Psoas muscle (tissue), 8 donors: Measurements from ENCODE around the gene GSTA3. TPM values are rescaled to one million over a fixed set of nuclear protein-coding genes. Genes with fewer than 3 reads are reported as not detected.

ENCODE experiments used
- ATAC-seq, 4 donors: fragments of 200-7000 bp; cut with Tn5 transposase; one replicate each; pipeline ENCODE4 v1.9.1; 2020; ENCODE audit warnings: moderate library complexity in 3 of 4, mild to moderate bottlenecking in 2 of 4
- DNase-seq, 2 donors: peaks; one replicate each; pipeline ENCODE4 v3.0.0-alpha.2; 2020
- H3K27ac ChIP-seq: fragments of 200-600 bp; one replicate; pipeline ENCODE4 v1.8.0; 2022
- H3K27me3 ChIP-seq, 3 donors: fragments of 200-600 bp in 1 of 3; one replicate each; pipeline versions ENCODE4 v1.6.1 to v1.8.0; 2013 to 2022; ENCODE audit warnings: low read length in 2 of 3, mild to moderate bottlenecking in 2 of 3, moderate library complexity in 1 of 3; ENCODE audit not compliant: insufficient read depth in 3 of 3
- H3K36me3 ChIP-seq, 2 donors: fragments of 200-600 bp in 1 of 2; one replicate each; pipeline versions ENCODE4 v1.6.1 to v1.8.0; 2013 to 2022; ENCODE audit warnings: low read depth in 1 of 2, mild to moderate bottlenecking in 1 of 2, moderate library complexity in 1 of 2; ENCODE audit not compliant: insufficient read depth in 1 of 2
- H3K4me1 ChIP-seq: fragments of 200-600 bp; one replicate; pipeline ENCODE4 v1.8.0; 2022
- H3K4me3 ChIP-seq: fragments of 200-600 bp; one replicate; pipeline ENCODE4 v1.8.0; 2022; ENCODE audit warnings: mild to moderate bottlenecking
- H3K9me3 ChIP-seq: fragments of 200-600 bp; one replicate; pipeline ENCODE4 v1.8.0; 2022
- CTCF ChIP-seq: fragments of 200-600 bp; IDR thresholded peaks from one replicate; pipeline ENCODE4 v1.8.0; 2022; ENCODE audit warnings: antibody characterized with exemption
- WGBS, 3 donors: extraction: QIAGEN DNeasy Blood & Tissue Kit; methylation state at CpG; one replicate each; pipeline versions ENCODE4 v1.1.6 to v1.1.7; 2013; 5-methylcytosine and 5-hydroxymethylcytosine counted together
- intact Hi-C, 2 donors: fragments of 100-400 bp; cut with DNase I; formaldehyde crosslinking; loops; one replicate each; pipeline versions ENCODE4 v1.11.0 to v1.14.2; 2022
- polyA plus RNA-seq, 3 donors: library from polyadenylated mRNA; stranded (reverse); fragments of 200-250 nt; gene quantifications; one replicate each; pipeline ENCODE4 v1.2.3, GENCODE V29; 2013
- total RNA-seq, 4 donors: library from RNA; stranded (reverse); fragmentation: NEBNext Ultra II Directional in 2 of 4; extraction: Animal tissue kit (Norgen Biotek cat#: 25700) in 2 of 4; gene quantifications; one replicate each; pipeline versions ENCODE4 v1.2.1 to v1.2.4, GENCODE V29; 2021 to 2023
- donor health status: healthy with polysubstance abuse.
- donor health status: DM: no; HTN: no; CAD: no; lungs with moderate emphysema.
- donor health status: Bipolar disorder and iron deficiency.
- donor health status: healthy.
- donor health status: DM: yes; HTN: yes; CAD: no.
- donor health status: DM: no; HTN: no; CAD: no.
- donor health status: DM: no; HTN: no; CAD: no.
- donor health status: DM: yes; HTN: yes; CAD: no.

Gene GSTA3
- total and polyA plus RNA-seq, 7 donors: not detected

DNA sequence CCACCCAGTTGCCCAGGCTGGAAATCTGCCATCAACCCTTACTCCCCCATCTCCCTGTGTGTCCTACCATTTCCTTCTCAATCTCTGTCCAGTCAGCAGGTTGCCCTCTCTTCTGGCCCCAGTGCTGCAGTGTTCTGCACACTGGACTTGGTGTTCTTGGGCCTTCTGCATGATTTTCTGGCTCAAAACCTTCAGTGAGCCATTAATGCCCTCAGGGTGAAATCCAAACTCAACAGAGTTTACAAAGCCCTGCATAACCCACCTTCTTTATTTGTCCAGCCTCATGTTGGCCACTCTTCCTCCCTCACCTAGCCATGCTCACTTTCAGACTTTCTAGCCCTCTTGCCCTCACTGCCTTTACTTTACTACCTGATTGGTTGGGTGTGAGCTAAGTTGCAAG is 5.0 kb upstream of the GSTA3 start:
- H3K36me3 ChIP-seq: no peaks in the 10 kb centered on the region
- ATAC-seq: no peak
- H3K27ac ChIP-seq: no peak overlapping the region
- no peaks in the 10 kb centered on the region for H3K4me1 ChIP-seq
- DNase-seq: no peak
- intact Hi-C loops: no loop called here
- no peak overlapping the region for H3K4me3 ChIP-seq
- no peaks in the 10 kb centered on the region for H3K27me3 ChIP-seq
- H3K9me3 ChIP-seq: no peaks in the 10 kb centered on the region
- TF ChIP-seq CTCF: no peak

- Histone ChIP-seq H3K9me3 (no peaks in the 10 kb centered on the region), H3K27ac (no peak overlapping the region), H3K36me3 (no peaks in the 10 kb centered on the region), H3K4me1 (no peaks in the 10 kb centered on the region), H3K27me3 (no peaks in the 10 kb centered on the region), H3K4me3 (no peak overlapping the region)
- no peak for TF ChIP-seq CTCF
- DNase-seq (no peak), ATAC-seq (no peak)
- WGBS, 3 donors: 68 to 74% (median 71%) methylated on average over 4 of the region's 4 CpGs
- intact Hi-C loops: no loop called here
Measured at GRCh38 chr6:52910091-52910490, 593 bp upstream of the GSTA3 start.

- intact Hi-C loops: no loop called here
- no peak for TF ChIP-seq CTCF
- Histone ChIP-seq H3K4me3 (no peak overlapping the region), H3K27ac (no peak overlapping the region), H3K4me1 (no peaks in the 10 kb centered on the region), H3K36me3 (no peaks in the 10 kb centered on the region), H3K27me3 (no peaks in the 10 kb centered on the region), H3K9me3 (no peaks in the 10 kb centered on the region)
- no peak for ATAC-seq
- 67 to 73% (median 67%) methylated on average over 3 of the region's 3 CpGs for WGBS, 3 donors
- DNase-seq: no peak
Measured at GRCh38 chr6:52909131-52909530, 367 bp downstream of the GSTA3 start.

- DNase-seq (no peak), ATAC-seq (no peak)
- WGBS, 3 donors: 59 to 69% (median 59%) methylated on average over 2 of the region's 2 CpGs
- TF ChIP-seq CTCF: no peak
- Histone ChIP-seq H3K4me1 (no peaks in the 10 kb centered on the region), H3K36me3 (no peaks in the 10 kb centered on the region), H3K27ac (no peak overlapping the region), H3K9me3 (no peaks in the 10 kb centered on the region), H3K27me3 (no peaks in the 10 kb centered on the region), H3K4me3 (no peak overlapping the region)
- intact Hi-C loops: no loop called here
Measured at GRCh38 chr6:52908526-52908925, 972 bp downstream of the GSTA3 start.

GRCh38 chr6:52904562-52905279 is 4.8 kb downstream of the GSTA3 start:
- Histone ChIP-seq H3K27ac (no peak overlapping the region), H3K27me3 (no peaks in the 10 kb centered on the region), H3K4me1 (no peaks in the 10 kb centered on the region), H3K36me3 (no peaks in the 10 kb centered on the region), H3K9me3 (no peaks in the 10 kb centered on the region), H3K4me3 (no peak overlapping the region)
- intact Hi-C loops: no loop called here
- DNase-seq: no peak
- WGBS, 3 donors: 59 to 65% (median 63%) methylated on average over 6 of the region's 6 CpGs
- TF ChIP-seq CTCF: no peak
- no peak for ATAC-seq
